Neural progenitor cell (in vitro differentiated cells): ENCODE measurements around the gene ZNF135.

ENCODE experiments used
- CTCF ChIP-seq: fragments of 200-600 bp; sonication (generic); IDR thresholded peaks from 2 replicates; pipeline ENCODE4 v1.5.1; 2017; ENCODE audit warnings: antibody characterized with exemption, mild to moderate bottlenecking
- EZH2 ChIP-seq: fragments of 200-600 bp; sonication (generic); IDR thresholded peaks from 2 replicates; pipeline ENCODE4 v1.6.1; 2017; ENCODE audit warnings: antibody characterized with exemption, mild to moderate bottlenecking, moderate library complexity
- EZH2phosphoT487 ChIP-seq: fragments of 200-600 bp; sonication (generic); IDR thresholded peaks from 2 replicates; pipeline ENCODE4 v1.6.1; 2017; ENCODE audit warnings: antibody characterized with exemption

- TF ChIP-seq CTCF (no peak), EZH2phosphoT487 (no peak), EZH2 (no peak)
These were observed 28.0 kb downstream of the ZNF135 start for GRCh38 chr19:58086825-58087710.
